Mesendoderm (in vitro differentiated cells): ENCODE results near the gene EGLN2.
"Not testable (repeated sequence)": the region's sequence is repeated elsewhere in the genome, so short reads cannot be mapped to it uniquely, and the experiment has no call there.

ENCODE experiments used
- DNase-seq: peaks from one replicate; pipeline ENCODE4 v3.0.0; 2013
- H2AK5ac ChIP-seq: 2 replicates; pipeline ENCODE4 v1.6.1; 2013; ENCODE audit warnings: low read length, inconsistent platforms
- H2BK120ac ChIP-seq: 2 replicates; pipeline ENCODE4 v1.6.1; 2013; ENCODE audit warnings: low read depth, mild to moderate bottlenecking, low read length, moderate library complexity, mixed read lengths
- H2BK15ac ChIP-seq: replicated peaks from 2 replicates; pipeline ENCODE4 v1.6.1; 2013; ENCODE audit warnings: low read depth, mild to moderate bottlenecking, moderate library complexity
- H2BK5ac ChIP-seq: 2 replicates; pipeline ENCODE4 v1.6.1; 2013; ENCODE audit warnings: low read length, inconsistent platforms
- H3K18ac ChIP-seq: 2 replicates; pipeline ENCODE4 v1.6.1; 2013; ENCODE audit warnings: mild to moderate bottlenecking, low read length, mixed read lengths
- H3K23ac ChIP-seq: one replicate; pipeline ENCODE4 v1.6.1; 2013; ENCODE audit warnings: low read length
- H3K27ac ChIP-seq: 2 replicates; pipeline ENCODE4 v1.5.1; 2013; ENCODE audit warnings: low read depth, mild to moderate bottlenecking, inconsistent platforms, low read length, moderate library complexity
- H3K27me3 ChIP-seq: 2 replicates; pipeline ENCODE4 v1.6.1; 2013; ENCODE audit warnings: low read length, control low read depth, mild to moderate bottlenecking, inconsistent platforms; ENCODE audit not compliant: insufficient read depth, poor library complexity
- H3K36me3 ChIP-seq: 2 replicates; pipeline ENCODE4 v1.6.1; 2013; ENCODE audit warnings: low read length, inconsistent platforms; ENCODE audit not compliant: control insufficient read depth, insufficient read depth
- H3K4ac ChIP-seq: one replicate; pipeline ENCODE4 v1.6.1; 2013; ENCODE audit warnings: low read depth, mild to moderate bottlenecking, low read length, moderate library complexity
- H3K4me1 ChIP-seq: 2 replicates; pipeline ENCODE4 v1.6.1; 2013; ENCODE audit warnings: low read depth, low read length, inconsistent platforms; ENCODE audit not compliant: control insufficient read depth
- H3K4me2 ChIP-seq: 2 replicates; pipeline ENCODE4 v1.6.1; 2013; ENCODE audit warnings: low read length
- H3K4me3 ChIP-seq: 2 replicates; pipeline ENCODE4 v1.5.1; 2013; ENCODE audit warnings: mild to moderate bottlenecking, low read length
- H3K56ac ChIP-seq: one replicate; pipeline ENCODE4 v1.6.1; 2013; ENCODE audit warnings: low read length
- H3K79me1 ChIP-seq: 2 replicates; pipeline ENCODE4 v1.6.1; 2013; ENCODE audit warnings: low read length, inconsistent platforms
- H3K79me2 ChIP-seq: 2 replicates; pipeline ENCODE4 v1.6.1; 2013; ENCODE audit warnings: mild to moderate bottlenecking, low read length; ENCODE audit not compliant: control insufficient read depth, insufficient read depth
- H3K9ac ChIP-seq: 2 replicates; pipeline ENCODE4 v1.6.1; 2013; ENCODE audit warnings: low read length, inconsistent platforms
- H4K5ac ChIP-seq: one replicate; pipeline ENCODE4 v1.6.1; 2013; ENCODE audit warnings: low read length
- H4K8ac ChIP-seq: one replicate; pipeline ENCODE4 v1.6.1; 2013; ENCODE audit warnings: low read depth, mild to moderate bottlenecking, control low read depth, low read length, moderate library complexity
- WGBS: extraction: QIAGEN DNeasy Blood & Tissue Kit; methylation state at CpG from one replicate; pipeline ENCODE4 v1.1.7; 2013; ENCODE audit warnings: low lambda C conversion rate, missing lambda C conversion rate; ENCODE audit not compliant: insufficient coverage; ENCODE audit errors: extremely low coverage; 5-methylcytosine and 5-hydroxymethylcytosine counted together

Gene EGLN2

GRCh38 chr19:40783711-40784110, 15.3 kb upstream of the EGLN2 start:
- Histone ChIP-seq H3K23ac (no peak overlapping the region), H3K56ac (no peak overlapping the region), H3K4me3 (no peak overlapping the region), H3K27me3 (no peaks in the 10 kb centered on the region), H3K4me2 (no peak overlapping the region), H3K36me3 (no peaks in the 10 kb centered on the region), H3K18ac (no peak overlapping the region), H4K8ac (no peak overlapping the region), H2AK5ac (no peak overlapping the region), H2BK5ac (no peak overlapping the region), H3K4ac (no peak overlapping the region), H3K79me1 (no peaks in the 10 kb centered on the region), H3K9ac (no peak overlapping the region), H3K4me1 (peaks cover 2% of the 10 kb centered on the region), H2BK15ac (no peak overlapping the region), H3K79me2 (no peaks in the 10 kb centered on the region), H2BK120ac (no peak overlapping the region), H3K27ac (no peak overlapping the region), H4K5ac (no peak overlapping the region)
- no peak for DNase-seq
- whole genome bisulfite sequencing, result no CpG with 5 or more reads among the region's 14 CpGs

- H3K4ac ChIP-seq, H4K8ac ChIP-seq, H3K56ac ChIP-seq, H3K36me3 ChIP-seq, H3K27me3 ChIP-seq, H4K5ac ChIP-seq, H3K4me1 ChIP-seq, H2AK5ac ChIP-seq, H2BK120ac ChIP-seq, H3K79me1 ChIP-seq, H2BK5ac ChIP-seq, H3K18ac ChIP-seq, H3K23ac ChIP-seq, H3K4me3 ChIP-seq, DNase-seq, H2BK15ac ChIP-seq, H3K9ac ChIP-seq, H3K4me2 ChIP-seq, H3K79me2 ChIP-seq, H3K27ac ChIP-seq: not testable (repeated sequence)
- no CpG with 5 or more reads among the region's 2 CpGs for WGBS
These were observed 14.8 kb upstream of the EGLN2 start for GRCh38 chr19:40784146-40784545.

DNA sequence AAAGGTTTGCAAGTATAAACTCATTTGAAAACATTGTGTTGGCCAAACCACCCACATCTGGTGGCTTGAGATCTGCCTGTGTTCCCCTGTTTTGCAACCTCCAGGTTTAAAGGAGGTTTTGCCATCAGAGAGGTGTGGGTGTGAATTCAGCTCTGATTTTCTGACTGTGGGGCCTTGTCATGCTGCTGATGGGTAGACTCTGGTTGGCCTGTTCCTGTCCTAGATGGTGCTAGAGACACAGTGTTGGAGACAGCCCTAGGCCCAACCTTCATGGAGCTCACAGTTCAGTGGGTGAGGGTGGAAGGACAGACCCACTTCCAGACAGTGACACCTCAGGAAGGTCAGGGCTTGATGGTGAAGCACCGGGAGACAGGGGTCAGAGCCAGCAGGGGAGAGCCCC, 13.5 kb upstream of the EGLN2 start:
- Histone ChIP-seq H3K36me3 (no peaks in the 10 kb centered on the region), H3K27me3 (no peaks in the 10 kb centered on the region), H3K9ac (no peak overlapping the region), H4K8ac (no peak overlapping the region), H3K23ac (no peak overlapping the region), H4K5ac (no peak overlapping the region), H3K27ac (no peak overlapping the region), H2BK120ac (no peak overlapping the region), H2BK5ac (no peak overlapping the region), H3K4me2 (no peak overlapping the region), H3K4ac (no peak overlapping the region), H3K4me1 (no peaks in the 10 kb centered on the region), H3K4me3 (no peak overlapping the region), H3K79me1 (no peaks in the 10 kb centered on the region), H2BK15ac (no peak overlapping the region), H2AK5ac (no peak overlapping the region), H3K18ac (no peak overlapping the region), H3K56ac (no peak overlapping the region), H3K79me2 (no peaks in the 10 kb centered on the region)
- no CpG with 5 or more reads among the region's 1 CpG for WGBS
- DNase-seq, result no peak

DNA sequence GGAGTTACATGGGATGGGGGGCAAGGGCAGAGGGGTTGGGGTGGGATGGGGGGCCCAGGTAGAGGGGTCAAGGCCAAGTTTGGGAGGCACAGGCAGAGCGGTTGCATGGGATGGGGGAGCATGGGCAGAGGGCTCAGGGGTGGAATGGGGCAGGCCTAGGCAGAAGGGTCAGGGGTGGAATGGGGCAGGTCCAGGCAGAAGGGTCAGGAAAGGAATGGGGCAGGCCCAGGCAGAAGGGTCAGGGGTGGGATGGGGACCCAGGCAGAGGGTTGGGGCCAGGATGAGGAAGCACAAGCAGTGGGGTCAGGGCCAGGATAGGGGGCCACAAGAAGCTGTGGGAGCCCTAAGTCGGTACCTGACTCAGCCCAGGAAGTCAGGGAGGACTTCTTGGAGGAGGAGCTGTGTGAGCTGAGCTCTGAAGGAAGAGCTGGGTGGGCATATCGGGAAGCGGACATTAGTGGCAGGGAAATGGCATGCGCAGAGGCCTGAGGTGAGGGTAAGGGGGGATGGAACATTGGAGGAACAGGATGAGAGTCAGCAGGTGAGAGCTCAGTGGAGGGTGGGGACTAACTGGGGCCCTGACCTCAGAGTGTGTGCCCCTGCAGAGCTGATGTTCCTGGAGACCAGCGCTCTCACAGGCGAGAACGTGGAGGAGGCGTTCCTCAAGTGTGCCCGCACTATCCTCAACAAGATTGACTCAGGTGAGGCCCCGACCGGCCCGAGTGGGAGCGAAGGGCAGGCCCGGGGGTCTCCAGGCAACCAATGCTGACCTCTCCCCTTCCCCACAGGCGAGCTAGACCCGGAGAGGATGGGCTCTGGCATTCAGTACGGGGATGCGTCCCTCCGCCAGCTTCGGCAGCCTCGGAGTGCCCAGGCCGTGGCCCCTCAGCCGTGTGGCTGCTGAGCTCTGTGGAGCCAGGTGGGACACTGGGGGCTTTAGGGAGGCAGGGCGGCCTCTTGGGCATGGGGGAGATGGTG, 12.6 kb upstream of the EGLN2 start:
- Histone ChIP-seq H2BK15ac (no peak overlapping the region), H3K4me3 (no peak overlapping the region), H3K4me2 (no peak overlapping the region), H4K8ac (no peak overlapping the region), H2BK5ac (no peak overlapping the region), H2BK120ac (no peak overlapping the region), H3K27ac (no peak overlapping the region), H3K9ac (no peak overlapping the region), H3K27me3 (no peaks in the 10 kb centered on the region), H3K79me2 (no peaks in the 10 kb centered on the region), H4K5ac (no peak overlapping the region), H3K79me1 (no peaks in the 10 kb centered on the region), H2AK5ac (no peak overlapping the region), H3K56ac (no peak overlapping the region), H3K23ac (no peak overlapping the region), H3K18ac (no peak overlapping the region), H3K36me3 (no peaks in the 10 kb centered on the region), H3K4me1 (no peaks in the 10 kb centered on the region), H3K4ac (no peak overlapping the region)
- no CpG with 5 or more reads among the region's 25 CpGs for WGBS
- DNase-seq, result no peak

- H2BK15ac ChIP-seq, result no peak overlapping the region
- no peak overlapping the region for H2AK5ac ChIP-seq
- H4K5ac ChIP-seq, result no peak overlapping the region
- no peak overlapping the region for H3K4ac ChIP-seq
- no peaks in the 10 kb centered on the region for H3K27me3 ChIP-seq
- no peak overlapping the region for H3K18ac ChIP-seq
- DNase-seq, result no peak
- no peak overlapping the region for H3K9ac ChIP-seq
- H3K79me2 ChIP-seq, result no peaks in the 10 kb centered on the region
- no peak overlapping the region for H2BK5ac ChIP-seq
- H2BK120ac ChIP-seq, result no peak overlapping the region
- no peak overlapping the region for H3K4me2 ChIP-seq
- no peak overlapping the region for H3K27ac ChIP-seq
- WGBS, result no CpG with 5 or more reads among the region's 7 CpGs
- no peak overlapping the region for H4K8ac ChIP-seq
- no peak overlapping the region for H3K56ac ChIP-seq
- H3K4me3 ChIP-seq, result no peak overlapping the region
- no peaks in the 10 kb centered on the region for H3K4me1 ChIP-seq
- no peaks in the 10 kb centered on the region for H3K79me1 ChIP-seq
- no peak overlapping the region for H3K23ac ChIP-seq
- H3K36me3 ChIP-seq, result no peaks in the 10 kb centered on the region
These were observed 7.6 kb upstream of the EGLN2 start for GRCh38 chr19:40791349-40791748.

DNA sequence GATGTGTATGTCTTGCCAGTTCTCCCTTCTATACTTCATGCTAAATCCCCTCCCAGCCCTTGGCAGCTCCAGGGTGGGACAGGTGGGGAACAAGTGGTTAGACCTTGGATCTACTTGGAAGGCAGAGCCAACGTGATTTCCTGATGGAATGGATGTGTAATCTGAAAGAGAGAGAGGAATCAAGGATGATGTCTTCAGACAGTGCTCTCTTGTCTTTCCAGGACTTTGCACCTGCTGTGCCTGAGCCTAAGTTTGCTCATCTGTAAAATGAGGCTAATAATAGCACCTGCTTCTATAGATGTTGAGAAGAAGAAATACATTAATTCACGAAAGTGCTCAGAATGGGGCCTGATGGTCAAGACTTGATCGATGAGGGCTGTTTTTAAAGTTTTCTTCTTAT, 7.0 kb upstream of the EGLN2 start:
- no peak overlapping the region for H2BK5ac ChIP-seq
- H3K18ac ChIP-seq, result no peak overlapping the region
- H2BK15ac ChIP-seq, result no peak overlapping the region
- H3K23ac ChIP-seq, result no peak overlapping the region
- no peak overlapping the region for H2AK5ac ChIP-seq
- no peaks in the 10 kb centered on the region for H3K36me3 ChIP-seq
- H4K8ac ChIP-seq, result no peak overlapping the region
- DNase-seq, result no peak
- no peak overlapping the region for H3K9ac ChIP-seq
- H3K79me1 ChIP-seq, result no peaks in the 10 kb centered on the region
- H3K27ac ChIP-seq, result no peak overlapping the region
- H3K27me3 ChIP-seq, result no peaks in the 10 kb centered on the region
- no peak overlapping the region for H3K4ac ChIP-seq
- H3K4me3 ChIP-seq, result no peak overlapping the region
- H2BK120ac ChIP-seq, result no peak overlapping the region
- no peak overlapping the region for H3K4me2 ChIP-seq
- no peak overlapping the region for H3K56ac ChIP-seq
- no CpG with 5 or more reads among the region's 3 CpGs for WGBS
- H4K5ac ChIP-seq, result no peak overlapping the region
- H3K4me1 ChIP-seq, result no peaks in the 10 kb centered on the region
- H3K79me2 ChIP-seq, result no peaks in the 10 kb centered on the region
